ENCODE measurements around the gene THBS3. TPM values are rescaled to one million over a fixed set of nuclear protein-coding genes. Genes with fewer than 3 reads are reported as not detected.
A peak's percentile ranks its signal among the peaks of the same experiment; 100 is the strongest.

Gene THBS3
- total and polyA plus RNA-seq, 9 of the 15 experiments (the other 6 are each of a cell fraction or from before 2014, with no cell fraction given), result 0.59 to 8.3 (median 3.2) TPM

DNA sequence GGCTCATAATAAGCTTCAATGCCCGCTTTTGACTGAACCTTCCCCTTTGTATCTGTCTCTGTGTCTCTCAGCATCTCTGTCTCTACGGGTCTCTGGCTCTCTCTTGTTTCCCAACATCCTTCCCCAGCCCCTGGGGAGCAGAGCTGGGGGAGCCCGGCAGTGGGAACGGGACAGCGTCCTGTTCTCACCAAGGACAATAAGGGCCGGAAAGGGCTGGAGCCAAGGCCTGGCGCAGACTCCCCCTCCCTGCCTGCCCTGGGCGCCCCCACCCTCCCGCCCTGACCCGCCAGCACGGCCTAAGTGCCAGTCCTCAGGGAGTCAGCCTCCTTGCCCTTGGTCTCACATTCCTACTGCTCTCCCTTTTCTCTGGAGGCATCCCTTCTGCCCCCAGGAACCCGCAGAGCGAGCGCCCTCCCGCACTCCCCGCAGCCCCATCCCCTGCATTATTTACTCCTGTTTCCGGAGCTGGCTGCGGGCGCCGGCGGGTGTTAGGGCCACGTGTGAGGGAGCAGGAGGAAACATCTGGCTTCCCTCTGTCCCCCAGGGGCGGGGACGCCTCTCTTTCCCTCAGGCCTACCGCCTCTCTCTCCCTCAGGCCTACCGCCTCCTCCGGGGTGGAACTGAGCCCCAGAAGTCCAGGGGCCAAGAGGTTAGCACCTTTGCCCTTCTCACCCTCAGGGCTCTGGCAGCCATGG is 41.1 kb downstream of the THBS3 start:
- Histone ChIP-seq H3K4me3 (no peak overlapping the region), H2AFZ (ENCODE audit: low read depth, low read length) (no peak overlapping the region)
- POLR2A ChIA-PET, result interaction anchor here (0.9 to 1.4 kb wide), 3 partner anchors 37 to 75 kb away, joined by 5 to 9 read pairs (median 5); no protein-coding TSS in a partner anchor

More for the DNA sequence above, 41.1 kb downstream of the THBS3 start:
- in situ Hi-C loops (cut with MboI), result loop anchor here (5.0 kb wide), 1 partner anchor 74 kb away; no protein-coding TSS in a partner anchor
- Histone ChIP-seq H3K27me3 (ENCODE audit: control insufficient read depth in 2 of 2, insufficient read depth in 2 of 2, low read length in 2 of 2) (no peaks in the 10 kb centered on the region), H3K27ac (ENCODE audit: extremely low read depth, low read depth, low read length) (no peak overlapping the region), H3K9me3 (replicated peaks; ENCODE audit: control insufficient read depth, insufficient read depth, low read depth, low read length) (no peaks in the 10 kb centered on the region), H3K4me1 (replicated peaks in 1 of 2; ENCODE audit: control insufficient read depth in 2 of 2, insufficient read depth in 2 of 2, low read length in 2 of 2) (peaks cover 4 to 11% of the 10 kb centered on the region in 2 experiments; a peak in 4 of 5 replicates), H3K36me3 (ENCODE audit: control insufficient read depth, insufficient read depth, low read length) (peaks cover 28% of the 10 kb centered on the region), H3K9me1 (ENCODE audit: control insufficient read depth, insufficient read depth, low read length) (no peaks in the 10 kb centered on the region), H3K79me2 (ENCODE audit: control insufficient read depth, insufficient read depth, low read length) (peaks cover under 1% of the 10 kb centered on the region; the same call in 1 of the 3 replicates), H3K9ac (ENCODE audit: insufficient read depth in 1 of 2, low read depth in 2 of 2, low read length in 2 of 2) (peak overlapping the region in 1 of 2 experiments; percentile 65; a peak in 1 of 4 replicates), H3K4me2 (ENCODE audit: insufficient read depth, low read length) (no peak overlapping the region), H4K20me1 (replicated peaks; ENCODE audit: control insufficient read depth, insufficient read depth, low read length) (no peaks in the 10 kb centered on the region)
- peak in 1 of 4 experiments; percentile 2 for DNase-seq (ENCODE audit: extremely low read depth in 1 of 4, low spot score in 3 of 4)
- TF ChIP-seq POLR2H (tag; IDR thresholded peaks at IDR 0.05; ENCODE audit: low read depth) (no peak), DEAF1 (CRISPR knock-in tag; IDR thresholded peaks at IDR 0.05) (no peak), ZBTB33 (CRISPR knock-in tag; IDR thresholded peaks at IDR 0.05) (peak; percentile 97), TRIM25 (IDR thresholded peaks at IDR 0.05; ENCODE audit: borderline replicate concordance) (no peak), RAD21 (CRISPR knock-in tag; conservative IDR thresholded peaks at IDR 0.05 in 1 of 2, IDR thresholded peaks at IDR 0.05 in 1 of 2) (no peak), ZNF175 (CRISPR knock-in tag; IDR thresholded peaks at IDR 0.05; ENCODE audit: low read depth) (no peak), ZNF140 (CRISPR knock-in tag; IDR thresholded peaks at IDR 0.05) (no peak)
- WGBS (ENCODE audit: insufficient coverage, low coverage, missing lambda C conversion rate), result 68% methylated on average over 22 of the region's 27 CpGs
- no peak for FAIRE-seq
- CTCF ChIA-PET (ENCODE audit: low intra/inter-chr PET ratio), result interaction anchor here (1.9 to 4.4 kb wide), 4 partner anchors 54 to 82 kb away, joined by 17 to 59 read pairs (median 39); no protein-coding TSS in a partner anchor
- no peak for ATAC-seq
- intact Hi-C loops (cut with micrococcal nuclease), result loop anchor here (1.0 to 5.0 kb wide), 2 partner anchors 54 to 75 kb away; no protein-coding TSS in a partner anchor
- no TSS peak for BruUV-seq (replicated peaks)
